ENCODE results near the gene RAB11A.

DNA sequence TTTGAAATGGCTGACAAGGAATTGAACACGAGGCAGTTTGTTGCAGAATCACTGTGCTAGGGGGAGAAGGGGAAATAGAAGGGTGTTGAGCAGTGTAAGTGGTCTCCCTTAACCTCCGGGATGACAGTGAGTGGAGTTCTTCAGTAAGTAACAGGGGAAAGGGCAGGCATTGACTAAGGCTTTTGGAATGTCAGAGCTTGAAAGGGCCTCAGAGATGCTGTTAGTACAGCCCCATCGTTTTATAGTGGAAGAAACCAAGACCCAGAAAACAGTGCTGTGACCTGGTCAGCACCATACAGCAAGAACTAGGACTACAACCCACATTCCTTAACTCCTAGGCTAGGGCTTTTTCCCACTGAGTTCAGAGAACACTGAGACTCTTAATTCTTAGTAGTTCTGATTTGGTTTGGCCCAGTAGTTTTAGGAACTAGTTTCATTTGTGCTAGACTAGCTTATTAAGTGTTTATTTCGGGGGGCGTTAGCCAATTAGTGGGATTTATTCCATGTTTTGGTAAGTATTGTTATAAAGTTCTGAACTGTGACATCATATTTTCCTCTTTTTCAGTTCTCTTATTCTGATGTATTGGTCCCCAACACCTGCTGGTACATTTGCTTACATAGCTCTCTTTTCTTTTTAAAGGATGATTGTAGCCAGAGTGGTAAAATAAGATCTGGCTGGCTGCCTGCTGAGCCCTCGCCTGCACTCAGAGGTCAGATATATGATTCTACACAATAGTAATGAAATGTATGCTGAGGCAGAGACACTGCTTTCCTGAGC lies 34.2 kb downstream of the RAB11A start:
- TF ChIP-seq, protein P1, sequence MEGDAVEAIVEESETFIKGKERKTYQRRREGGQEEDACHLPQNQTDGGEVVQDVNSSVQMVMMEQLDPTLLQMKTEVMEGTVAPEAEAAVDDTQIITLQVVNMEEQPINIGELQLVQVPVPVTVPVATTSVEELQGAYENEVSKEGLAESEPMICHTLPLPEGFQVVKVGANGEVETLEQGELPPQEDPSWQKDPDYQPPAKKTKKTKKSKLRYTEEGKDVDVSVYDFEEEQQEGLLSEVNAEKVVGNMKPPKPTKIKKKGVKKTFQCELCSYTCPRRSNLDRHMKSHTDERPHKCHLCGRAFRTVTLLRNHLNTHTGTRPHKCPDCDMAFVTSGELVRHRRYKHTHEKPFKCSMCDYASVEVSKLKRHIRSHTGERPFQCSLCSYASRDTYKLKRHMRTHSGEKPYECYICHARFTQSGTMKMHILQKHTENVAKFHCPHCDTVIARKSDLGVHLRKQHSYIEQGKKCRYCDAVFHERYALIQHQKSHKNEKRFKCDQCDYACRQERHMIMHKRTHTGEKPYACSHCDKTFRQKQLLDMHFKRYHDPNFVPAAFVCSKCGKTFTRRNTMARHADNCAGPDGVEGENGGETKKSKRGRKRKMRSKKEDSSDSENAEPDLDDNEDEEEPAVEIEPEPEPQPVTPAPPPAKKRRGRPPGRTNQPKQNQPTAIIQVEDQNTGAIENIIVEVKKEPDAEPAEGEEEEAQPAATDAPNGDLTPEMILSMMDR (IDR thresholded peaks at IDR 0.05), result no peak
- TF ChIP-seq EP300 (IDR thresholded peaks at IDR 0.05), result no peak
